ENCODE data around the gene MEOX1.

GRCh38 chr17:43683928-43684653, 22.4 kb upstream of the MEOX1 start:
- TF ChIP-seq EP300 (IDR thresholded peaks at IDR 0.05) (no peak), POLR2A (IDR thresholded peaks at IDR 0.05) (no peak), CTCF (IDR thresholded peaks at IDR 0.05) (no peak), POLR2AphosphoS5 (IDR thresholded peaks at IDR 0.05) (no peak)

Measured in stomach (tissue), 4 donors.